ENCODE data around the gene BACH2. TPM values are rescaled to one million over a fixed set of nuclear protein-coding genes. Genes with fewer than 3 reads are reported as not detected.
A peak's percentile ranks its signal among the peaks of the same experiment; 100 is the strongest.

The BACH2 gene
- total and polyA plus RNA-seq, 7 donors: under 0.01 to 5.6 (median 1.4) TPM

DNA sequence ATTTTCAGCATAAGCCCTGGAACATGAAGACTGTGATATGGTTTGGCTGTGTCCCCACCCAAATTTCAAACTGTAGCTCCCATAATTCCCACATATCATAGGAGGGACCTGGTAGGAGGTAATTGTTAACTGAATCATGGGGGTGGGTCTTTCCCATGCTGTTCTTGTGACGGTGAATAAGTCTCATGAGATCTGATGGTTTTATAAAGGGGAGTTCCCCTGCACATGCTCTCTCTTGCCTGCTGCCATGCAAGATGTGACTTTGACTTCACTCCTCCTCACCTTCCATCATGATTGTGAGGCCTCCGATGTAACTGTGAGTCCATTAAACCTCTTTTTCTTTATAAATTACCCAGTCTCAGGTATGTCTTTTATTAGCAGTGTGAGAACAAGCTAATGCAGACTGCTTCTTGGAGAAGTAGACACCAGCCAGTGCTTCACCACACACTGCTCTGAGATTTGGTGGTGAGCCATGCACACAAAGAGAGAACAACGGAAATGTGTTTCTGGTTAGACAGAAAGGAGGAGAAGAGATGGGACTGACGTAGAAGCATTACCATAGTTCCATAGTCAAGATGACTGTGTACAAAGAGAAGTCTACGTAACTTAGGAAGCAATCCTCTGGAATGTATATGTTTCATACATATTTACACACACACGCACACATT is 97.8 kb downstream of the BACH2 start:
- Histone ChIP-seq H3K9me3 (no peaks in the 10 kb centered on the region), H3K27ac (no peak overlapping the region)

DNA sequence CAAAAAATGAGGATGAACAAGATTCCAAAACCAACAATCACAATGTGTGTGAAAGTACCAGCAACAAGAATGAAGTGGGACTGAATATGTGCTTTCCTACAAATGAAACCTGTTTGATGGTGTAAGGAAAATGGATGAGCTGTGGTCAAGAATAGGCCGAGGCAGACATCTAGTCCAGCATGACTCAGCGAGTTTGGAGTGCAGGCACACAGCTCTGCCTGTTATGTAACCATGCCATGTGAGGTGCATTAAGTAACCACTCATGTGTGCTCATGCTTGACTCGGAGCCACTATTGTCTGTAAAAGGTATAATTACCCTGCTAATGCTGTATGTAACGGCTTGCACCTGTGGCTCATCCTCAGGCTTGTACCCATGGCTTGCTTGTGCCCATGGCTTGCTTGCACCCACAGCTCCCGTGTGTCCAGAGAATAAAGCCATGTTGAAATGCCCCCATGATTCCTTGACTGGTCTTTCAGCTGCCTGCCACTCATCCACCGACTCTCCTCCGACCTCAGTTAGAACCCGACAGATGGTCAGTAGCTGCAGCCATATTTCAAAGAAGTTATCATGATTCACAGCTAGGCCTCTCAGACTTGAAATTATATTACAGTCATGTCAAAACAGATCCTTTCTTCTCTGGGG is 98.7 kb downstream of the BACH2 start:
- H3K27ac ChIP-seq: no peak overlapping the region
- no peaks in the 10 kb centered on the region for H3K9me3 ChIP-seq
- 88 to 95% methylated on average over 8 of the region's 8 CpGs for WGBS, 2 donors
- intact Hi-C loops (cut with DNase I): no loop called here
- TF ChIP-seq, protein P1, sequence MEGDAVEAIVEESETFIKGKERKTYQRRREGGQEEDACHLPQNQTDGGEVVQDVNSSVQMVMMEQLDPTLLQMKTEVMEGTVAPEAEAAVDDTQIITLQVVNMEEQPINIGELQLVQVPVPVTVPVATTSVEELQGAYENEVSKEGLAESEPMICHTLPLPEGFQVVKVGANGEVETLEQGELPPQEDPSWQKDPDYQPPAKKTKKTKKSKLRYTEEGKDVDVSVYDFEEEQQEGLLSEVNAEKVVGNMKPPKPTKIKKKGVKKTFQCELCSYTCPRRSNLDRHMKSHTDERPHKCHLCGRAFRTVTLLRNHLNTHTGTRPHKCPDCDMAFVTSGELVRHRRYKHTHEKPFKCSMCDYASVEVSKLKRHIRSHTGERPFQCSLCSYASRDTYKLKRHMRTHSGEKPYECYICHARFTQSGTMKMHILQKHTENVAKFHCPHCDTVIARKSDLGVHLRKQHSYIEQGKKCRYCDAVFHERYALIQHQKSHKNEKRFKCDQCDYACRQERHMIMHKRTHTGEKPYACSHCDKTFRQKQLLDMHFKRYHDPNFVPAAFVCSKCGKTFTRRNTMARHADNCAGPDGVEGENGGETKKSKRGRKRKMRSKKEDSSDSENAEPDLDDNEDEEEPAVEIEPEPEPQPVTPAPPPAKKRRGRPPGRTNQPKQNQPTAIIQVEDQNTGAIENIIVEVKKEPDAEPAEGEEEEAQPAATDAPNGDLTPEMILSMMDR (IDR thresholded peaks at IDR 0.05): no peak
- TF ChIP-seq EP300 (IDR thresholded peaks at IDR 0.05) (no peak), POLR2AphosphoS5 (IDR thresholded peaks at IDR 0.05) (peak in 1 of 4 donors; percentile 54), POLR2A (IDR thresholded peaks at IDR 0.05) (no peak)
- no peak overlapping the region for H3K4me3 ChIP-seq
- H3K27me3 ChIP-seq: no peaks in the 10 kb centered on the region
- DNase-seq: peak; percentile 68
- peaks cover 0 to 20% (median 12%) of the 10 kb centered on the region in 4 donors for H3K4me1 ChIP-seq
- no peaks in the 10 kb centered on the region for H3K36me3 ChIP-seq

More for the DNA sequence above, 97.8 kb downstream of the BACH2 start:
- 89 to 97% methylated on average over 6 of the region's 6 CpGs for WGBS, 2 donors
- H3K4me1 ChIP-seq: peaks cover 0 to 19% (median 12%) of the 10 kb centered on the region in 4 donors
- no peaks in the 10 kb centered on the region for H3K36me3 ChIP-seq
- intact Hi-C loops (cut with DNase I): no loop called here
- no peak for DNase-seq
- no peak overlapping the region for H3K4me3 ChIP-seq
- no peaks in the 10 kb centered on the region for H3K27me3 ChIP-seq
- TF ChIP-seq POLR2AphosphoS5 (IDR thresholded peaks at IDR 0.05) (no peak), EP300 (IDR thresholded peaks at IDR 0.05) (no peak), POLR2A (IDR thresholded peaks at IDR 0.05) (no peak)
- TF ChIP-seq, protein P1 (IDR thresholded peaks at IDR 0.05): no peak

DNA sequence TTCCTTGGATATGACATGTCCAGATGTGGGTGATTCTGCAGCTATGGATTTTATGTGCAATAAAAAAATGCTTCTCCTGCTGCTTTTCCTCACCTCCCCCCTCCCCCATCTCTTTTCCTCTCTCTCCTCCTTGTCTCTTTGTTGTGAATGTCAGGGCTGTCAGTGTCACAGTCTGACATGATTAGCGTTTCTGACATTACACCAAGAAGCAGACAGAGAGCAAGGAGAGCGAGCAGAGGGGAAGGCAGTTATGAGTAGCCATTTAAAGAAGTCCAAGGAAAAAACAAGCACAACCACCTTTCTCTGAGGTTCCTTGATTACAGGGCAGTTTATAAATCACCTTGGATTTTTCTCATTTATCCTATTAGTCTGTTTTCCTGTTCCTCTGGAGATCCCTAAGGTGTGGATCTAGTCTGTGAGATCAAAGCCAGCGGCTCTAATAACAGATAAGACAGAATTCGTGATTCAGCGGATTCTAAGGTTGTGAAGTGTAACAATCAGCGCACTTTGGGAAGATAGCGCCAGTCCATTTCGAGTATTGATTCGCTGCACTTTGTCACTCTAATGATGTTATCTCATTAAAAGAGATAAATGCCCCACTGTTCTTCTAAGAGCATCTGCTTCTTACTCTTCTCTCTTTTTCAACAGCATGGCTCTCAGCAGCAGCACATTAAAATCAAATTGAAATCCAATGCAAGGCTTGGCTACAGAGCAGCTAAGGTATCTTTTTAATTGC is 101.4 kb downstream of the BACH2 start:
- 84 to 87% methylated on average over 9 of the region's 9 CpGs for WGBS, 2 donors
- no peak for DNase-seq
- Histone ChIP-seq H3K27ac (peak overlapping the region in 1 of 4 donors; percentile 64), H3K4me1 (peaks cover 0 to 17% (median 11%) of the 10 kb centered on the region in 4 donors), H3K27me3 (no peaks in the 10 kb centered on the region), H3K4me3 (no peak overlapping the region), H3K9me3 (no peaks in the 10 kb centered on the region), H3K36me3 (no peaks in the 10 kb centered on the region)
- TF ChIP-seq EP300 (IDR thresholded peaks at IDR 0.05) (no peak), POLR2A (IDR thresholded peaks at IDR 0.05) (no peak), POLR2AphosphoS5 (IDR thresholded peaks at IDR 0.05) (no peak)
- TF ChIP-seq, protein P1 (IDR thresholded peaks at IDR 0.05): no peak
- intact Hi-C loops (cut with DNase I): no loop called here

DNA sequence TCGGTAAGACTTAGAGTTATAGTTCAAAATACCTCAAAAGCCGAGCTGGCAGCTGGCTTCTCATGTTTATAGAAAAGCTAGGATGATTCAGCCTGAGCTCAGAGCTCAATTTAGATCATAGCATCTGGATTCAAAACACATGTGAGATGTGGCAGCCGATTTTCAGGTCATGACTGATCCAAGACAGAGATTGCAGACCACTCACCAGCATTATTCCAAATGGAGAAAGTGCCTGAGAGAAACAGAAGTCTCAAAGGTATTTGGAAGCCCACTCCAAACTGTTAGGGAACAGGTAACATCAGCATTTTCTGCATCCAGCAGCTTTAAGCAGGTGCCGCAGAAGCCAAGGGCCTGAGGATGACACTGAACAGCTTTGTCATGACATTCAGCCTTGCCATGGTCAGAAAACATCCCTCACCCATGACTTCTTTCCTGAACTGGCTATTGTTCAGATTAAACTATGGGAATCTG is 102.2 kb downstream of the BACH2 start:
- no peaks in the 10 kb centered on the region for H3K27me3 ChIP-seq
- DNase-seq: no peak
- H3K27ac ChIP-seq: peak overlapping the region in 2 of 4 donors; percentile 38 to 64
- TF ChIP-seq POLR2AphosphoS5 (IDR thresholded peaks at IDR 0.05) (peak in 1 of 4 donors; percentile 32), EP300 (IDR thresholded peaks at IDR 0.05) (no peak), POLR2A (IDR thresholded peaks at IDR 0.05) (no peak)
- TF ChIP-seq, protein P1 (IDR thresholded peaks at IDR 0.05): no peak
- no peaks in the 10 kb centered on the region for H3K9me3 ChIP-seq
- WGBS, 2 donors: 68 to 81% methylated on average over 4 of the region's 4 CpGs
- intact Hi-C loops (cut with DNase I): no loop called here
- H3K4me3 ChIP-seq: no peak overlapping the region
- no peaks in the 10 kb centered on the region for H3K36me3 ChIP-seq
- peaks cover 0 to 17% (median 11%) of the 10 kb centered on the region in 4 donors for H3K4me1 ChIP-seq
